OCI-LY3 (cell line): ENCODE data around the gene CCDC182.

Experiments used
- H2AFZ ChIP-seq: fragments of 200-600, 300-600 bp; shearing (Covaris generic); 2 replicates; pipeline ENCODE4 v1.6.0; 2014; ENCODE audit warnings: antibody characterized with exemption, low read depth, low read length
- H3K27ac ChIP-seq: fragments of 200-600, 300-600 bp; sonication (generic); 2 replicates; pipeline ENCODE4 v1.5.1; 2014; ENCODE audit warnings: mild to moderate bottlenecking, low read length, moderate library complexity, mixed read lengths
- H3K27me3 ChIP-seq: fragments of 200-600, 300-600 bp; sonication (generic); 2 replicates; pipeline ENCODE4 v1.6.1; 2014; ENCODE audit warnings: low read depth, low read length, mixed read lengths
- H3K36me3 ChIP-seq: fragments of 200-600, 300-600 bp; sonication (generic); replicated peaks from 2 replicates; pipeline ENCODE3; 2014; ENCODE audit warnings: low read depth, low read length, mixed read lengths
- H3K4me1 ChIP-seq: fragments of 300-600, 200-600 bp; sonication (generic); 2 replicates; pipeline ENCODE4 v1.6.1; 2014; ENCODE audit warnings: low read length, mixed read lengths
- H3K4me2 ChIP-seq: fragments of 200-600, 300-600 bp; sonication (generic); 2 replicates; pipeline ENCODE4 v1.6.1; 2014; ENCODE audit warnings: low read length, mixed read lengths
- H3K4me3 ChIP-seq: fragments of 300-600, 200-600 bp; sonication (generic); 2 replicates; pipeline ENCODE4 v1.5.1; 2014; ENCODE audit warnings: antibody characterized with exemption, mild to moderate bottlenecking, low read length, moderate library complexity
- H3K79me2 ChIP-seq: fragments of 300-600, 200-600 bp; shearing (Covaris generic); 2 replicates; pipeline ENCODE4 v1.6.1; 2014; ENCODE audit warnings: mild to moderate bottlenecking, low read length, mixed read lengths
- H3K9ac ChIP-seq: fragments of 300-600, 200-600 bp; shearing (Covaris generic); 2 replicates; pipeline ENCODE4 v1.6.0; 2014; ENCODE audit warnings: mild to moderate bottlenecking, low read length, moderate library complexity
- H3K9me3 ChIP-seq: fragments of 200-600, 300-600 bp; shearing (Covaris generic); 2 replicates; pipeline ENCODE4 v1.6.1; 2014; ENCODE audit warnings: low read length, mixed read lengths; ENCODE audit not compliant: insufficient read depth
- H4K20me1 ChIP-seq: fragments of 200-600, 300-600 bp; sonication (generic); 2 replicates; pipeline ENCODE4 v1.6.1; 2016; ENCODE audit warnings: low read length, mixed read lengths; ENCODE audit not compliant: insufficient read depth
- CTCF ChIP-seq: fragments of 200-600, 300-600 bp; sonication (generic); IDR thresholded peaks from 2 replicates; pipeline ENCODE4 v1.5.1; 2014; ENCODE audit warnings: antibody characterized with exemption, low read length, low read depth
- EZH2phosphoT487 ChIP-seq: fragments of 200-600 bp; shearing (Covaris generic); IDR thresholded peaks from 2 replicates; pipeline ENCODE4 v1.6.1; 2018; ENCODE audit warnings: antibody characterized with exemption, mixed run types, low read depth

Gene CCDC182

GRCh38 chr17:57745242-57745641 lies at the start of gene CCDC182:
CCDC182 (minus strand) TSS chr17:57745299; CDS start chr17:57745272, 27 bp downstream.
- H3K27ac ChIP-seq, result no peak within 1 kb of the TSS
- peak within 1 kb of the TSS; percentile 47 for H3K4me2 ChIP-seq

GRCh38 chr17:57794841-57795240 lies 49.7 kb upstream of the CCDC182 start:
- no peak overlapping the region for H3K4me3 ChIP-seq
- H3K79me2 ChIP-seq, result no peaks in the 10 kb centered on the region
- TF ChIP-seq CTCF (no peak), EZH2phosphoT487 (no peak)
- peaks cover 5% of the 10 kb centered on the region for H3K27me3 ChIP-seq
- no peaks in the 10 kb centered on the region for H3K9me3 ChIP-seq
- H3K27ac ChIP-seq, result no peak overlapping the region
- H3K9ac ChIP-seq, result no peak overlapping the region
- no peak overlapping the region for H3K4me2 ChIP-seq
- no peaks in the 10 kb centered on the region for H3K36me3 ChIP-seq
- H3K4me1 ChIP-seq, result peaks cover 6% of the 10 kb centered on the region
- no peak overlapping the region for H2AFZ ChIP-seq
- no peaks in the 10 kb centered on the region for H4K20me1 ChIP-seq

More at GRCh38 chr17:57745242-57745641, at the start of gene CCDC182:
- Histone ChIP-seq H2AFZ (no peak within 1 kb of the TSS), H3K4me3 (no peak within 1 kb of the TSS; the same call in 1 of the 2 replicates), H3K27me3 (peaks cover 14% of the 10 kb centered on the region), H3K4me1 (peaks cover 21% of the 10 kb centered on the region), H3K9ac (no peak within 1 kb of the TSS), H3K79me2 (no peaks in the 10 kb centered on the region), H3K9me3 (no peaks in the 10 kb centered on the region), H3K36me3 (no peaks in the 10 kb centered on the region), H4K20me1 (no peaks in the 10 kb centered on the region)
- no peak for TF ChIP-seq EZH2phosphoT487
- no peak for TF ChIP-seq CTCF

GRCh38 chr17:57788725-57789124 lies 43.6 kb upstream of the CCDC182 start:
- Histone ChIP-seq H3K27me3 (peaks cover 58% of the 10 kb centered on the region), H3K9me3 (no peaks in the 10 kb centered on the region), H4K20me1 (no peaks in the 10 kb centered on the region), H2AFZ (no peak overlapping the region), H3K4me3 (no peak overlapping the region), H3K4me1 (peaks cover 7% of the 10 kb centered on the region), H3K9ac (no peak overlapping the region), H3K27ac (no peak overlapping the region), H3K4me2 (no peak overlapping the region; the same call in 1 of the 2 replicates), H3K36me3 (no peaks in the 10 kb centered on the region), H3K79me2 (no peaks in the 10 kb centered on the region)
- TF ChIP-seq EZH2phosphoT487 (no peak), CTCF (no peak)

GRCh38 chr17:57785022-57785421 lies 39.9 kb upstream of the CCDC182 start:
- Histone ChIP-seq H3K27me3 (peaks cover 56% of the 10 kb centered on the region), H4K20me1 (no peaks in the 10 kb centered on the region), H3K4me2 (no peak overlapping the region), H3K27ac (no peak overlapping the region), H3K4me3 (no peak overlapping the region), H3K79me2 (no peaks in the 10 kb centered on the region), H3K9me3 (no peaks in the 10 kb centered on the region), H3K36me3 (no peaks in the 10 kb centered on the region), H2AFZ (no peak overlapping the region), H3K4me1 (peaks cover 15% of the 10 kb centered on the region), H3K9ac (no peak overlapping the region)
- TF ChIP-seq CTCF (no peak), EZH2phosphoT487 (no peak)
